ENCODE data around the gene FAM149B1.
A peak's percentile ranks its signal among the peaks of the same experiment; 100 is the strongest.

FAM149B1 gene

GRCh38 chr10:73156054-73156453, 11.9 kb upstream of the FAM149B1 start:
- Histone ChIP-seq H3K27ac (ENCODE audit: low read length, poor library complexity, severe bottlenecking) (no peak overlapping the region), H3K9me3 (ENCODE audit: control insufficient read depth, low read length) (no peaks in the 10 kb centered on the region), H3K79me1 (replicated peaks; ENCODE audit: low read length, poor library complexity, severe bottlenecking) (peaks cover 20% of the 10 kb centered on the region), H3K4me1 (ENCODE audit: control insufficient read depth, insufficient read depth, low read depth, low read length) (no peaks in the 10 kb centered on the region), H2BK5ac (ENCODE audit: low read depth, low read length, poor library complexity, severe bottlenecking) (no peak overlapping the region), H2AK5ac (ENCODE audit: low read length, severe bottlenecking) (no peak overlapping the region), H2BK120ac (ENCODE audit: low read depth, low read length) (no peak overlapping the region), H2AFZ (ENCODE audit: low read depth, low read length) (no peak overlapping the region), H2BK15ac (ENCODE audit: low read depth, poor library complexity, severe bottlenecking) (no peak overlapping the region), H3K9ac (ENCODE audit: low read length) (no peak overlapping the region), H3K4me3 (ENCODE audit: insufficient read depth in 1 of 2, low read depth in 1 of 2, low read length in 2 of 2) (no peak overlapping the region), H3K27me3 (ENCODE audit: control insufficient read depth in 1 of 2, insufficient read depth in 1 of 2, low read length in 2 of 2) (no peaks in the 10 kb centered on the region), H3K4ac (ENCODE audit: low read depth in 1 of 2, low read length in 2 of 2) (no peak overlapping the region), H3K36me3 (ENCODE audit: control insufficient read depth in 1 of 2, insufficient read depth in 2 of 2, low read depth in 1 of 2, low read length in 2 of 2) (peaks cover 26 to 69% of the 10 kb centered on the region in 2 experiments), H3K23ac (ENCODE audit: low read length in 2 of 2) (no peak overlapping the region), H3K18ac (ENCODE audit: low read depth in 1 of 2, low read length in 2 of 2) (no peak overlapping the region), H3K4me2 (ENCODE audit: low read length, poor library complexity, severe bottlenecking) (no peak overlapping the region), H4K8ac (ENCODE audit: low read length) (no peak overlapping the region), H3K14ac (ENCODE audit: low read length in 2 of 2) (no peak overlapping the region), H2BK12ac (ENCODE audit: low read length in 2 of 2) (no peak overlapping the region), H4K91ac (ENCODE audit: low read length) (no peak overlapping the region)
- 95% methylated on average over 3 of the region's 3 CpGs for WGBS
- DNase-seq, result no peak

- no peak overlapping the region for H3K18ac ChIP-seq (ENCODE audit: low read depth in 1 of 2, low read length in 2 of 2)
- WGBS, result 0% methylated on average over 1 of the region's 5 CpGs
- H3K4me1 ChIP-seq (ENCODE audit: control insufficient read depth, insufficient read depth, low read depth, low read length), result no peaks in the 10 kb centered on the region
- H3K4ac ChIP-seq (ENCODE audit: low read depth in 1 of 2, low read length in 2 of 2), result no peak overlapping the region
- peaks cover 8% of the 10 kb centered on the region for H3K9me3 ChIP-seq (ENCODE audit: control insufficient read depth, low read length)
- H3K4me3 ChIP-seq (ENCODE audit: insufficient read depth in 1 of 2, low read depth in 1 of 2, low read length in 2 of 2), result no peak overlapping the region
- H2BK12ac ChIP-seq (ENCODE audit: low read length in 2 of 2), result no peak overlapping the region
- no peak overlapping the region for H3K27ac ChIP-seq (ENCODE audit: low read length, poor library complexity, severe bottlenecking)
- no peak overlapping the region for H4K8ac ChIP-seq (ENCODE audit: low read length)
- peak overlapping the region; percentile 67 for H3K9ac ChIP-seq (ENCODE audit: low read length)
- no peak overlapping the region for H4K91ac ChIP-seq (ENCODE audit: low read length)
- no peak overlapping the region for H2BK5ac ChIP-seq (ENCODE audit: low read depth, low read length, poor library complexity, severe bottlenecking)
- no peak overlapping the region for H2AFZ ChIP-seq (ENCODE audit: low read depth, low read length)
- H2BK15ac ChIP-seq (ENCODE audit: low read depth, poor library complexity, severe bottlenecking), result no peak overlapping the region
- no peak overlapping the region for H3K14ac ChIP-seq (ENCODE audit: low read length in 2 of 2)
- H3K23ac ChIP-seq (ENCODE audit: low read length in 2 of 2), result no peak overlapping the region
- H3K27me3 ChIP-seq (ENCODE audit: control insufficient read depth in 1 of 2, insufficient read depth in 1 of 2, low read length in 2 of 2), result no peaks in the 10 kb centered on the region
- H2BK120ac ChIP-seq (ENCODE audit: low read depth, low read length), result no peak overlapping the region
- H3K79me1 ChIP-seq (replicated peaks; ENCODE audit: low read length, poor library complexity, severe bottlenecking), result peaks cover 17% of the 10 kb centered on the region
- H2AK5ac ChIP-seq (ENCODE audit: low read length, severe bottlenecking), result no peak overlapping the region
- peak; percentile 67 for DNase-seq
- peaks cover 17 to 69% of the 10 kb centered on the region in 2 experiments for H3K36me3 ChIP-seq (ENCODE audit: control insufficient read depth in 1 of 2, insufficient read depth in 2 of 2, low read depth in 1 of 2, low read length in 2 of 2)
- H3K4me2 ChIP-seq (ENCODE audit: low read length, poor library complexity, severe bottlenecking), result no peak overlapping the region
Measured at GRCh38 chr10:73159038-73159648, 8.8 kb upstream of the FAM149B1 start.

GRCh38 chr10:73161079-73161478, 6.8 kb upstream of the FAM149B1 start:
- DNase-seq, result no peak
- no peak overlapping the region for H2BK120ac ChIP-seq (ENCODE audit: low read depth, low read length)
- no peak overlapping the region for H3K4ac ChIP-seq (ENCODE audit: low read depth in 1 of 2, low read length in 2 of 2)
- H3K9ac ChIP-seq (ENCODE audit: low read length), result peak overlapping the region; percentile 2
- no peak overlapping the region for H2AK5ac ChIP-seq (ENCODE audit: low read length, severe bottlenecking)
- H4K8ac ChIP-seq (ENCODE audit: low read length), result no peak overlapping the region
- no peak overlapping the region for H2BK5ac ChIP-seq (ENCODE audit: low read depth, low read length, poor library complexity, severe bottlenecking)
- no peak overlapping the region for H3K27ac ChIP-seq (ENCODE audit: low read length, poor library complexity, severe bottlenecking)
- H2BK12ac ChIP-seq (ENCODE audit: low read length in 2 of 2), result no peak overlapping the region
- H3K36me3 ChIP-seq (ENCODE audit: control insufficient read depth in 1 of 2, insufficient read depth in 2 of 2, low read depth in 1 of 2, low read length in 2 of 2), result peaks cover 10 to 61% of the 10 kb centered on the region in 2 experiments
- H3K23ac ChIP-seq (ENCODE audit: low read length in 2 of 2), result no peak overlapping the region
- no CpG with 5 or more reads among the region's 1 CpG for WGBS
- H4K91ac ChIP-seq (ENCODE audit: low read length), result no peak overlapping the region
- H3K27me3 ChIP-seq (ENCODE audit: control insufficient read depth in 1 of 2, insufficient read depth in 1 of 2, low read length in 2 of 2), result no peaks in the 10 kb centered on the region
- peaks cover 16% of the 10 kb centered on the region for H3K79me1 ChIP-seq (replicated peaks; ENCODE audit: low read length, poor library complexity, severe bottlenecking)
- H3K4me2 ChIP-seq (ENCODE audit: low read length, poor library complexity, severe bottlenecking), result no peak overlapping the region
- no peak overlapping the region for H2AFZ ChIP-seq (ENCODE audit: low read depth, low read length)
- H3K4me3 ChIP-seq (ENCODE audit: insufficient read depth in 1 of 2, low read depth in 1 of 2, low read length in 2 of 2), result no peak overlapping the region
- H3K14ac ChIP-seq (ENCODE audit: low read length in 2 of 2), result no peak overlapping the region
- H2BK15ac ChIP-seq (ENCODE audit: low read depth, poor library complexity, severe bottlenecking), result no peak overlapping the region
- no peak overlapping the region for H3K18ac ChIP-seq (ENCODE audit: low read depth in 1 of 2, low read length in 2 of 2)
- peaks cover 8% of the 10 kb centered on the region for H3K9me3 ChIP-seq (ENCODE audit: control insufficient read depth, low read length)
- H3K4me1 ChIP-seq (ENCODE audit: control insufficient read depth, insufficient read depth, low read depth, low read length), result no peaks in the 10 kb centered on the region

- Histone ChIP-seq H3K4me3 (ENCODE audit: insufficient read depth in 1 of 2, low read depth in 1 of 2, low read length in 2 of 2) (no peak overlapping the region), H3K79me1 (replicated peaks; ENCODE audit: low read length, poor library complexity, severe bottlenecking) (peaks cover 13% of the 10 kb centered on the region), H3K4me2 (ENCODE audit: low read length, poor library complexity, severe bottlenecking) (no peak overlapping the region), H3K4ac (ENCODE audit: low read depth in 1 of 2, low read length in 2 of 2) (no peak overlapping the region), H3K27ac (ENCODE audit: low read length, poor library complexity, severe bottlenecking) (no peak overlapping the region), H3K9me3 (ENCODE audit: control insufficient read depth, low read length) (peaks cover 8% of the 10 kb centered on the region), H3K27me3 (ENCODE audit: control insufficient read depth in 1 of 2, insufficient read depth in 1 of 2, low read length in 2 of 2) (no peaks in the 10 kb centered on the region), H2BK120ac (ENCODE audit: low read depth, low read length) (no peak overlapping the region), H4K8ac (ENCODE audit: low read length) (no peak overlapping the region), H4K91ac (ENCODE audit: low read length) (no peak overlapping the region), H3K23ac (ENCODE audit: low read length in 2 of 2) (no peak overlapping the region), H3K9ac (ENCODE audit: low read length) (peak overlapping the region; percentile 78), H2BK5ac (ENCODE audit: low read depth, low read length, poor library complexity, severe bottlenecking) (no peak overlapping the region), H3K36me3 (ENCODE audit: control insufficient read depth in 1 of 2, insufficient read depth in 2 of 2, low read depth in 1 of 2, low read length in 2 of 2) (peaks cover 10 to 55% of the 10 kb centered on the region in 2 experiments), H2BK15ac (ENCODE audit: low read depth, poor library complexity, severe bottlenecking) (no peak overlapping the region), H3K4me1 (ENCODE audit: control insufficient read depth, insufficient read depth, low read depth, low read length) (no peaks in the 10 kb centered on the region), H3K14ac (ENCODE audit: low read length in 2 of 2) (no peak overlapping the region), H2AFZ (ENCODE audit: low read depth, low read length) (no peak overlapping the region), H2BK12ac (ENCODE audit: low read length in 2 of 2) (no peak overlapping the region), H3K18ac (ENCODE audit: low read depth in 1 of 2, low read length in 2 of 2) (no peak overlapping the region), H2AK5ac (ENCODE audit: low read length, severe bottlenecking) (no peak overlapping the region)
- DNase-seq, result no peak
- WGBS, result 97% methylated on average over 3 of the region's 3 CpGs
Measured at GRCh38 chr10:73161662-73162061, 6.3 kb upstream of the FAM149B1 start.

All from mesenchymal stem cell (in vitro differentiated cells and primary cell).